GM23338 (cell line): ENCODE results near the gene RNF141.

Experiments used
- CTCF ChIP-seq, 2 experiments: fragments of 200-600 bp in 1 of 2; sonication (generic) in 1 of 2; conservative IDR thresholded peaks; 2 replicates each; pipeline versions ENCODE4 v1.5.1 to v1.6.1; 2016 to 2017; ENCODE audit warnings: antibody characterized with exemption in 2 of 2, low read depth in 2 of 2, mild to moderate bottlenecking in 2 of 2, moderate library complexity in 1 of 2
- EZH2 ChIP-seq: fragments of 200-600 bp; sonication (generic); IDR thresholded peaks from one replicate; pipeline ENCODE4 v1.8.0; 2017; ENCODE audit warnings: antibody characterized with exemption, mild to moderate bottlenecking, low read depth; ENCODE audit not compliant: unreplicated experiment
- JUNB ChIP-seq: IDR thresholded peaks from one replicate; pipeline ENCODE4 v1.6.1; 2016; ENCODE audit warnings: antibody characterized with exemption; ENCODE audit not compliant: unreplicated experiment
- REST ChIP-seq: IDR thresholded peaks from one replicate; pipeline ENCODE4 v1.6.1; 2018; ENCODE audit warnings: antibody characterized with exemption; ENCODE audit not compliant: unreplicated experiment
- STAT1 ChIP-seq: IDR thresholded peaks from one replicate; pipeline ENCODE4 v1.6.1; 2016; ENCODE audit warnings: antibody characterized with exemption; ENCODE audit not compliant: unreplicated experiment
- ZNF114 ChIP-seq: fragments of 250-450 bp; sonication (Bioruptor Pico); IDR thresholded peaks from 2 replicates; pipeline ENCODE4 v1.5.0; 2020; ENCODE audit warnings: mild to moderate bottlenecking, moderate library complexity

- TF ChIP-seq CTCF (conservative IDR thresholded peaks at IDR 0.05; ENCODE audit: low read depth in 2 of 2) (no peak), JUNB (no peak), STAT1 (no peak), EZH2 (no peak), ZNF114 (CRISPR knock-in tag) (no peak), REST (no peak)
Observed at GRCh38 chr11:10483584-10483983, 57.4 kb downstream of the RNF141 start.
